Measurements from ENCODE around the gene LTBP4.
"Not testable (repeated sequence)": the region's sequence is repeated elsewhere in the genome, so short reads cannot be mapped to it uniquely, and the experiment has no call there.

The LTBP4 gene

DNA sequence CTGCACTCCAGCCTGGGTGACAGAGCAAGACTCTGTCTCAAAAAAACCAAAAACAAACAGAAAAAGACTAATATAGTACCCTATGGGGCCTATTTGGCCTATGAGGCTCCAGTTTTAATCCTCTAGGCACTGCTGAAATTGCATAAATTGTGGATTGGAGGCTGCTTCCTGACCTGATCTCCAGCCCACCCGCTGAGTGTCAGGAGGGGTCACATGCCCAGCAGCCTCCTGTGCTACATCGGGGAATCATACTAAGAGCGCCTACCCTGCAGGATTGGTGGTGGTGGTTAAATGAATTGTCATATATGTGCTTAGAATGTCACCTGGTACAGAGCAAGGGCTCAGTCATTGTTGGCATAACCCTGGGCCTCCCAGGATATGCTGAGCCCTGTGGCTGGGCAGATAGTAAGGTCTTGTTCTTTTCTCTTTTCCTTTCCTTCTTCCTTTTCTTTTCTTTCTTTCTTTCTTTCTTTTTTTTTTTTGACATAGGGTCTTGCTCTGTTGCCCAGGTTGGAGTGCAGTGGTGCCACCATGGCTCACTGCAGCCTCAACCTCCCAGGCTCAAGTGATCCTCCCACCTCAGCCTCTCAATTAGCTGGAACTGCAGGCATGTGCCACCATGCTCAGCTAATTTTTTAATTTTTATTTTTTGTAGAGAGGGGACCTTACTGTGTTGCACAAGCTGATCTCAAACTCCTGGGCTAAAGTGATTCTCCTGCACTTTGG, 31.3 kb downstream of the LTBP4 start:
- DNase-seq: no peak

DNA sequence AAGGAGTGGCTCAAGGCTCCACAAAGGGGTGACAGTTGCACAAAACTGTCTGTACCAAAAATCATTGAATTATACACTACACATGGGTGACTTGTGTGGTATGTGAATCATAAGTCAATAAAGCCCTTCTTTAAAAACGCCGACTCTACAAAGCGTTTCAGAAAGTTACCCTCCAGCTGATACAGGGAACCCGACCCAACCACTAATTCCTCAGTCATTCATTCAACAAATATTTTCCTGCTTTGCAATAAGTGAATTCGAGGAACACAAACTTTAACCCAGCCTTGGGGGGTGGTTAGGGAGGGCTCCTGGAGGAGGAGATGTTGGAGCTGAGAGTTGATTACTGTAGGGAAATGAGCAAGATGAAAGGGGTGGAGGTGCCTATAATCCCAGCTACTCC, 32.0 kb downstream of the LTBP4 start:
- DNase-seq: no peak

DNA sequence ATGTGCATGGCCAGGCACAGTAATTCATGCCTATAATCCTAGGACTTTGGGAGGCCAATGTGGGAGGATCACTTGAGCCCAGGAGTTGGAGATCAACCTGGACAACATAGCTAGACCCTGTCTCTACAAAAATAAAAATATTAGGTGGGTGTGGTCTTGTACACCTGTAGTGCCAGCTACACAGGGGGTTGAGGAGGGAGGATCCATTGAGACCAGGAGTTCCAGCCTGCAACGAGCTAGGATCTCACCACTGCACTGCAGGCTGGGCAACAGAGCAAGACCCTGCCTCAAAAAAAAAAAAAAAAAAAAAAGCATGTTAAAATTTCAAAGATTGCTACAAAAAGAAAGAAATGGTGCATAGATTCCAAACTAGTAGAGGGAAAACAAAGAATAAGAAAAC, 37.2 kb downstream of the LTBP4 start:
- DNase-seq: no peak

DNA sequence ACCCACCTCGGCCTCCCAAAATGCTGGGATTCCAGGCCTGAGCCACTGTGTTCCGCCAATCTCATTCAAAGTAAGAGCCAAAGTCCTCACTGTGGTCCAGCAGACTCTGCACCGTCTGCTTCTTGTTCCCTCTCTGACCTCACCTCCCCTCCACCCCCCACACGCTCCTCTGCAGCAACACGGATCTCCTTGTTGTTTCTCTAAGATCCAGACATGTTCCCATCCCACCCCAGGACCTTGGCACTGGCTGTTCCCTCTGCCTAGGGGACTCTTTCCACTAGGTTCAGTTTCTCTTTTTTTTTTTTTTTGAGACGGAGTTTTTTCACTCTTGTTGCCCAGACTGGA, 38.4 kb downstream of the LTBP4 start:
- no peak for DNase-seq

GRCh38 chr19:40640744-40641143, 39.6 kb downstream of the LTBP4 start:
- DNase-seq: no peak

GRCh38 chr19:40641281-40641680, 40.1 kb downstream of the LTBP4 start:
- DNase-seq: no peak

DNA sequence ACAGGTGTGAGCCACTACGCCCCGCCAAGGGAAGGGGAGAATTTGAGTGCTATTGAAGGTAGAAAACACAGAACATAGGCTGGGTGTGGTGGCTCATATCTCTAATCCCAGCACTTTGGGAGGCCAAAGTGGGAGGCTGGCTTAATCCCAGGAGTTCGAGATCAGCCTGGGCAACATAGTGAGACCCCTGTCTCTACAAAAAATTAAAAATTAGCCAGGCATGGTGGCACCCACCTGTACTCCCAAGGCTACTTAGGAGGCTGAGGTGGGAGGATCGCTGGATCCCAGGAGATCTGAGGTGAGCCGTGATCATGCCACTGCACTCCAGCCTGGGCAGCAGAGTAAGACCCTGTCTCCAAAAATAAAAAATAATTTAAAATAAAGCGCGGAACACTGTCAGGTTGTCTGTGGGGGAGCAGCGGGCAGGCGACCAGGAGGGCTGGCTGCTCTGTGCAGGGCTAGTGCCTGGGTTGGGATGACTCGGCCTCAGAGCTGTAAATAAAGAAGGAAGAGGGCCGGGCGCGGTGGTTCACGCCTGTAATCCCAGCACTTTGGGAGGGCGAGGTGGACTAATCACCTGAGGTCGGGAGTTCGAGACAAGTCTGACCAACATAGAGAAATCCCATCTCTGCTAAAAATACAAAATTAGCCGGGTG, 41.0 kb downstream of the LTBP4 start:
- no peak for DNase-seq

GRCh38 chr19:40642757-40643305, 41.7 kb downstream of the LTBP4 start:
- DNase-seq: no peak

GRCh38 chr19:40646743-40647254, 45.6 kb downstream of the LTBP4 start:
- DNase-seq: no peak

- not testable (repeated sequence) for DNase-seq
These were observed 48.9 kb downstream of the LTBP4 start for GRCh38 chr19:40649903-40650675.

GRCh38 chr19:40650749-40651305, 49.7 kb downstream of the LTBP4 start:
- DNase-seq: no peak

DNA sequence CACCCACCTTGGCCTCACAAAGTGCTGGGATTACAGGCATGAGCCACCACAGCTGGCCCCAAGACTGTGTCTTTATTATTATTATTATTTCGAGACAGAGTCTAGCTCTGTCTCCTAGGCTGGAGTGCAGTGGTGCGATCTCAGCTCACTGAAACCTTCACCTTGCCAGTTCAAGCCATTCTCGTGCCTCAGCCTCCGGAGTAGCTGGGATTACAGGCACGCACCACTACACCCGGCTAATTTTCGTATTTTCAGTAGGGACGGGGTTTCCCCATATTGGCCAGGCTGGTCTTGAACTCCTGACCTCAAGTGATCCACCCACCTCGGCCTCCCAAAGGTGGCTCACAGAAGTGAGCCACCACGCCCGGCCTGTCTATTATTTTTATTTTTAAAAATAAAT, 51.1 kb downstream of the LTBP4 start:
- not testable (repeated sequence) for DNase-seq

GRCh38 chr19:40655684-40656083, 54.5 kb downstream of the LTBP4 start:
- DNase-seq: not testable (repeated sequence)

- DNase-seq: no peak
These were observed 56.9 kb downstream of the LTBP4 start for GRCh38 chr19:40658031-40658430.

- DNase-seq: no peak
These were observed 57.9 kb downstream of the LTBP4 start for GRCh38 chr19:40659116-40659515.

DNA sequence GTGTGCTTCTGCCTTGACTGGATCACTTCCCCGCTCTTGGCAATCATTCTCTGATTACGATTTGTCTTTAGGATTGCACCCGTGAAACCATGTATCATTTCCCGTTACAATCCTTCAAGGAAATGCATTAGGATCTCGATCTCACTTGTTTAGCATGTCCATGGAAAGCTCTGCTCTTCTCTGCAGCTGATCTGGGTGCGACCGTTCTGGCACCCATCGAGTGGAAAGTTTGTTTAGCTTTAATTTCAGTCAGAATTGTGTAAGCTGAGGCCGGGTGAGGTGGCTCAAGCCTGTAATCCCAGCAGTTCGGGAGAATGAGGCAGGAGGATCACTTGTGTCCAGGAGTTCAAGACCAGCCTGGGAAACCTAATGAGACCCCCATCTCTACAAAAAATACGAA, 58.4 kb downstream of the LTBP4 start:
- DNase-seq: no peak

- no peak for DNase-seq
These were observed 60.4 kb downstream of the LTBP4 start for GRCh38 chr19:40661616-40662015.

DNA sequence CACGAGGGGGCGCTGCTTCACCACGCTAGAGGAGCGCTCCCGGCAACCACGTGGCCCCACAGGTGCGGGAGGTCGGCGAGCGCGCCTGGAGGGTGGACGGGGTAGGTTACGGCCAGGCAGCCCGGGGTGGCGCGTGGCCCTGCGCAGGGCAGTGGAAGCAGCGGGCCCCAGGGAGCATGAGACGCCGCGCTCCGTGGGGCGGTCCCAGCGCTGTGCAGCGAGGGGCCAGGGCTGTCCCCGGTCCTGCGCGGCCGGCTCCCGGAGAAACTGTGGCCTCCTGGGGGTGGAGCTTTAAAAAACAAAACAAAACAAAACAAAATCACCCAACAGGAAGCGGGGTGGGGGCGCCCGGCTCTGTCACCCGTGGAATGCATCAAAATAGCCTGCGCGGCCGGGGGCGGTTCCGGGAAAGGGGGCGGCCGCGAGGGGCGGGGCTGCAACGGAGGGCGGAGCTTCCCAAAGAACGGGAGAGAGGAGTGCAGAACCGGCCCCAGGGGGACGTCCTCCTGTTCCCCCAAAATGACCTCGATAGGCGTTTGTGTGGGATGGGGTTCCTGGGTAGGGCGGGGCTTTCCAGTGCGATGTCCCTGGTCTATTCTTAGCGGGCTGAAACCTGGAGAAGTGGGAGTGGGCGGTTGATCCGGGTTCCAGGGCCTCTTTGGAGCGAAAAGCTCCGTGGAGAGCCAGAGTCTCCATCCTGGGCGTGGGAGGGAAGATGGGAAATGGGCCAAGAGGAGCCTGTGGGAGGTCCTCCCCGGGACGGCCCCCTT, 61.9 kb downstream of the LTBP4 start:
- DNase-seq: peak; percentile 67

GRCh38 chr19:40663695-40664692, 62.8 kb downstream of the LTBP4 start:
- no peak for DNase-seq

DNA sequence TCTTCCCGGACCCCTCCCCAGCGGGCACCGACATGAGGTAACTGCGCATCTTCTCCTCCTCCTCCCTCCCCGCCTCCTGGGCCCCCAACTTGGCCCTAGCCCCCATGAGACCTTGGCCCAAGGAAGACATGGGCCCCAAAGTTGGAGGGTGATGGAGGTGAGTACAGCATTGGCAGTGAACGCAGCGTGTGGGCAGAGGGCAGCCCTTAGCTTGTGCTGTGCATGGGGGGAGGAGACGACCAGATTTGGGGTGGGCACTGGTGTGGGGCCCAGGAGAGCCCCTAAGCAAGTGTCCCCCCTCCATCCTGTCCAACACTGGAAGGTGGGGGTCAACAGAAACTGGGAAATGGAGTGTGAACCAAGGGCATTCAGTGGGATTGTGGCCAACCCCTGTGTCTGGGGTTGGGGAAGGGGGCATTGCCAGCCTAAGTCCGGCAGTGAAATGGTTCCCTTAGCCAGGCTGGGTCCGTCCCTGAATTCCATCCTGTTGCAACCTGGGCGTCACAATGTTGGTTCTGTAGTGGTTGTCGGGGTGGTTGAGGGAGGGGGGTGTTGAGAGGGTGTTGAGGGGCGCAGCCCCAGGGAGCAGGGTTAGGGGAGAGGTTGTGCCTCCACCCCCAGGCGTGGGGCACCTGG, 65.8 kb downstream of the LTBP4 start:
- no peak for DNase-seq

DNA sequence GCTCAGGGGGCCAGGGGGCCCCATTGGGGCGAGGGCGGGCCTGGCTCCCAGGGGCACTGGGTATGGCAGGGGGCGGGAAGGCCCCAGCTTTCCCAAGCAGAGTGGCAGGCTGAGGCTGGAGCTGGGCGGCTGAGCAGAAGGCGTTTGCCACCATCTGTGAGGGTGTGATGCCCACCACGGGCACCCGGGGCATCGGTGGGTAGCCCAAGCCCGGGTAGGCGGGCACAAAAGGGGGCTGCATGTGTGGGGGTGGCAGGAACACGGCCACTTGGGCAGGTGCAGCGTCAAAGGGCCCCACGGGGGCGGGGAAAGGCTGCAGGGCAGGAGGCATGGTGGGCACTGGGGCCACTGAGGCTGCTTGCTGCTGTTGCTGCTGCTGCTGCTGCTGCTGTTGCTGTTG, 66.4 kb downstream of the LTBP4 start:
- no peak for DNase-seq

Data from NCI-H748 treated with DMSO at 0.1 percent for 48 hours (cell line).